OCI-LY1 (cell line): ENCODE results near the gene COX19.

ENCODE experiments used
- H2AFZ ChIP-seq: fragments of 200-600 bp; sonication (generic), shearing (Covaris generic); 2 replicates; pipeline ENCODE4 v1.6.0; 2014; ENCODE audit warnings: antibody characterized with exemption, mild to moderate bottlenecking, low read length
- H3F3A ChIP-seq: fragments of 200-600 bp; sonication (generic), shearing (Covaris generic); 2 replicates; pipeline ENCODE4 v1.6.0; 2014; ENCODE audit warnings: mild to moderate bottlenecking, antibody characterized with exemption, low read length, moderate library complexity; ENCODE audit not compliant: insufficient read depth
- H3K27ac ChIP-seq: fragments of 200-600 bp; sonication (generic); 2 replicates; pipeline ENCODE4 v1.5.1; 2014; ENCODE audit warnings: low read length, mixed run types, mild to moderate bottlenecking, low read depth; ENCODE audit not compliant: poor library complexity, severe bottlenecking
- H3K27me3 ChIP-seq: fragments of 200-600 bp; sonication (generic); 2 replicates; pipeline ENCODE4 v1.6.0; 2014; ENCODE audit warnings: antibody characterized with exemption, mild to moderate bottlenecking, low read length, moderate library complexity; ENCODE audit not compliant: insufficient read depth
- H3K36me3 ChIP-seq: fragments of 200-600 bp; sonication (generic); 2 replicates; pipeline ENCODE4 v1.6.1; 2014; ENCODE audit warnings: mild to moderate bottlenecking, antibody characterized with exemption, low read length, moderate library complexity, mixed read lengths; ENCODE audit not compliant: insufficient read depth
- H3K4me1 ChIP-seq: fragments of 200-600 bp; sonication (generic); 2 replicates; pipeline ENCODE4 v1.5.1; 2014; ENCODE audit warnings: mild to moderate bottlenecking, low read length, moderate library complexity; ENCODE audit not compliant: insufficient read depth, severe bottlenecking
- H3K4me2 ChIP-seq: fragments of 200-600 bp; sonication (generic), shearing (Covaris generic); 2 replicates; pipeline ENCODE4 v1.6.1; 2014; ENCODE audit warnings: low read length
- H3K4me3 ChIP-seq: fragments of 200-600 bp; sonication (generic); 2 replicates; pipeline ENCODE4 v1.5.1; 2014; ENCODE audit warnings: low read length, low read depth, mild to moderate bottlenecking, mixed read lengths; ENCODE audit not compliant: poor library complexity, severe bottlenecking
- H3K79me2 ChIP-seq: fragments of 200-600 bp; shearing (Covaris generic); 2 replicates; pipeline ENCODE4 v1.6.1; 2016; ENCODE audit warnings: mixed run types, low read length, mixed read lengths; ENCODE audit not compliant: insufficient read depth
- H3K9ac ChIP-seq: fragments of 200-600 bp; sonication (generic), shearing (Covaris generic); 2 replicates; pipeline ENCODE4 v1.6.1; 2014; ENCODE audit warnings: mild to moderate bottlenecking, low read length, mixed read lengths
- H3K9me2 ChIP-seq: fragments of 200-600 bp; sonication (generic), shearing (Covaris generic); 2 replicates; pipeline ENCODE4 v1.6.1; 2014; ENCODE audit warnings: low read depth, mild to moderate bottlenecking, low read length, mixed read lengths
- H3K9me3 ChIP-seq: fragments of 200-600 bp; shearing (Covaris generic); 2 replicates; pipeline ENCODE4 v1.6.1; 2014; ENCODE audit warnings: low read length, mixed read lengths
- H4K20me1 ChIP-seq: fragments of 200-600 bp; sonication (generic), shearing (Covaris generic); 2 replicates; pipeline ENCODE4 v1.6.0; 2016; ENCODE audit warnings: mild to moderate bottlenecking, low read length; ENCODE audit not compliant: insufficient read depth
- CTCF ChIP-seq: fragments of 200-600 bp; sonication (generic), shearing (Covaris generic); IDR thresholded peaks from 2 replicates; pipeline ENCODE4 v1.5.1; 2017; ENCODE audit warnings: mild to moderate bottlenecking, antibody characterized with exemption, low read length, moderate library complexity, mixed read lengths
- EZH2 ChIP-seq: fragments of 200-600 bp; sonication (generic), shearing (Covaris generic); IDR thresholded peaks from 2 replicates; pipeline ENCODE4 v1.8.0; 2017; ENCODE audit warnings: borderline replicate concordance, mixed run types, mild to moderate bottlenecking, antibody characterized with exemption, low read length, moderate library complexity, mixed read lengths

COX19 gene, protein sequence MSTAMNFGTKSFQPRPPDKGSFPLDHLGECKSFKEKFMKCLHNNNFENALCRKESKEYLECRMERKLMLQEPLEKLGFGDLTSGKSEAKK

GRCh38 chr7:974820-975681 is at the start of gene COX19:
TSS of gene COX19 (minus strand) at chr7:975549. CDS start at chr7:975509, 40 bp downstream.
- peaks cover 4% of the 10 kb centered on the region; the same call in 1 of the 2 replicates for H3K27me3 ChIP-seq
- peaks cover 29% of the 10 kb centered on the region for H3K36me3 ChIP-seq
- no peak for TF ChIP-seq EZH2
- no peak for TF ChIP-seq CTCF
- peak within 1 kb of the TSS; percentile 94 for H3K4me2 ChIP-seq
- peaks cover 8% of the 10 kb centered on the region for H3K4me1 ChIP-seq
- peak within 1 kb of the TSS; percentile 93 for H3K9ac ChIP-seq
- peaks cover 10% of the 10 kb centered on the region for H3K79me2 ChIP-seq
- no peak within 1 kb of the TSS for H3K27ac ChIP-seq
- H3K4me3 ChIP-seq = peak within 1 kb of the TSS; percentile 90
- H4K20me1 ChIP-seq = no peaks in the 10 kb centered on the region; the same call in 1 of the 2 replicates
- no peaks in the 10 kb centered on the region for H3K9me2 ChIP-seq
- H3K9me3 ChIP-seq = no peaks in the 10 kb centered on the region
- no peaks in the 10 kb centered on the region for H3F3A ChIP-seq
- H2AFZ ChIP-seq = no peak within 1 kb of the TSS

GRCh38 chr7:1024331-1024841 is 49.0 kb upstream of the COX19 start:
- peak overlapping the region; percentile 65; the same call in 1 of the 2 replicates for H3K4me2 ChIP-seq
- peak overlapping the region; percentile 66 for H3K27ac ChIP-seq

More at GRCh38 chr7:1024331-1024841, 49.0 kb upstream of the COX19 start:
- H3K4me1 ChIP-seq = peaks cover 62% of the 10 kb centered on the region
- no peaks in the 10 kb centered on the region for H3K79me2 ChIP-seq
- no peaks in the 10 kb centered on the region for H3K9me3 ChIP-seq
- H3F3A ChIP-seq = no peaks in the 10 kb centered on the region
- H3K4me3 ChIP-seq = peak overlapping the region; percentile 66
- no peaks in the 10 kb centered on the region for H3K9me2 ChIP-seq
- H3K9ac ChIP-seq = no peak overlapping the region; the same call in 1 of the 2 replicates
- H3K36me3 ChIP-seq = no peaks in the 10 kb centered on the region
- no peaks in the 10 kb centered on the region for H4K20me1 ChIP-seq
- H3K27me3 ChIP-seq = 0 out of 2 replicates have a peak, but pooled peaks cover 4% of the 10 kb centered on the region
- H2AFZ ChIP-seq = no peak overlapping the region
- TF ChIP-seq EZH2 = no peak
- TF ChIP-seq CTCF = no peak
